EL (cell line): Measurements from ENCODE around the gene GLIS1.
A peak's percentile ranks its signal among the peaks of the same experiment; 100 is the strongest.

ENCODE experiments used
- DNase-seq: peaks from one replicate; pipeline ENCODE4 v3.0.0-alpha.2; 2016

GLIS1 gene

GRCh38 chr1:53576866-53577760 is 161.9 kb downstream of the GLIS1 start:
- DNase-seq: no peak

GRCh38 chr1:53576381-53576801 is 162.6 kb downstream of the GLIS1 start:
- DNase-seq: no peak

- DNase-seq: no peak
These were observed 163.0 kb downstream of the GLIS1 start for GRCh38 chr1:53575955-53576320.

GRCh38 chr1:53575141-53575954 is 163.6 kb downstream of the GLIS1 start:
- DNase-seq: no peak

GRCh38 chr1:53574621-53575020 is 164.3 kb downstream of the GLIS1 start:
- no peak for DNase-seq

GRCh38 chr1:53573931-53574330 is 165.0 kb downstream of the GLIS1 start:
- DNase-seq: no peak

- DNase-seq: no peak
These were observed 165.4 kb downstream of the GLIS1 start for GRCh38 chr1:53573522-53573921.

GRCh38 chr1:53572815-53573173 is 166.2 kb downstream of the GLIS1 start:
- DNase-seq: no peak

- peak; percentile 88 for DNase-seq
These were observed 166.7 kb downstream of the GLIS1 start for GRCh38 chr1:53572065-53572814.

- DNase-seq: no peak
These were observed 170.4 kb downstream of the GLIS1 start for GRCh38 chr1:53568540-53568939.

- no peak for DNase-seq
These were observed 171.1 kb downstream of the GLIS1 start for GRCh38 chr1:53567851-53568250.

- no peak for DNase-seq
These were observed 171.5 kb downstream of the GLIS1 start for GRCh38 chr1:53567450-53567849.

GRCh38 chr1:53563611-53564010 is 175.4 kb downstream of the GLIS1 start:
- DNase-seq: no peak

GRCh38 chr1:53562981-53563379 is 176.0 kb downstream of the GLIS1 start:
- no peak for DNase-seq

GRCh38 chr1:53562291-53562980 is 176.5 kb downstream of the GLIS1 start:
- DNase-seq: no peak

- no peak for DNase-seq
These were observed 177.4 kb downstream of the GLIS1 start for GRCh38 chr1:53561503-53562105.

GRCh38 chr1:53560581-53561502 is 178.1 kb downstream of the GLIS1 start:
- no peak for DNase-seq

- DNase-seq: no peak
These were observed 178.9 kb downstream of the GLIS1 start for GRCh38 chr1:53559854-53560580.

GRCh38 chr1:53559391-53559815 is 179.6 kb downstream of the GLIS1 start:
- DNase-seq: no peak

- no peak for DNase-seq
These were observed 180.1 kb downstream of the GLIS1 start for GRCh38 chr1:53558739-53559315.
